GM21528 (cell line): ENCODE data around the gene HOXA6.

Experiments used
- ATAC-seq: cut with Tn5 transposase; IDR thresholded peaks from one replicate; pipeline ENCODE4 v1.9.1; 2021; ENCODE audit warnings: mild to moderate bottlenecking, moderate library complexity; ENCODE audit not compliant: unreplicated experiment, low FRiP score

HOXA6 gene

DNA sequence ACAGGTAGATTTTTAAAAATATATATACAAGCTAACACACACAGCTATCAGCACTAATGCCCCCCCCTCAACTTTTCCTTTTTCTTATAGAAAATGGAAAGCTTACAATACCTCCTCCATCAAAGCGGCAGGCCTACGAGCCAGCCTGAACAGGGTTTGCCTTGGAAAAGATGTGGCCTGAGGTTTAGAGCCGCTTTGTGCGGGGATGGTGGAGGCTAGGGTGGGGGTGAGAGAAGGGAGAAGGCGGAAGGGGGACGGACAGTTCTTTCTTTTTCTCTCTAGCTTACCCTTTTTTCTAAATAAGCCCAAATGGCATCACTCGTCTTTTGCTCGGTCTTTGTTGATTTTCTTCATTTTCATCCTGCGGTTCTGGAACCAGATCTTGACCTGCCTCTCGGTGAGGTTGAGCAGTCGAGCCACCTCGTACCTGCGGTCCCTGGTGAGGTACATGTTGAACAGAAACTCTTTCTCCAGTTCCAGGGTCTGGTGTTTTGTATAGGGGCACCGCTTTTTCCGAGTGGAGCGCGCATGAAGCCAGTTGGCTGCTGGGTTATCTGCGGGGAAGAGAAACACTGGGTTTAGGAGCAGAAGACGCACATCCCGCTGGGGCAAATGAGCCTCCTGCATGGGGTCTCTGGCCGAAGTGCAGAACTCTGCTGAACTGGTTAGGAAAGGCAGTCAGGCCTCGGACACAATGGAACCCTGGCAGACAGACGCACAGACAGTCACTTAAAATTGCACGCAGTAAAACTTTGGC, 15.9 kb upstream of the HOXA6 start:
- no peak for ATAC-seq

DNA sequence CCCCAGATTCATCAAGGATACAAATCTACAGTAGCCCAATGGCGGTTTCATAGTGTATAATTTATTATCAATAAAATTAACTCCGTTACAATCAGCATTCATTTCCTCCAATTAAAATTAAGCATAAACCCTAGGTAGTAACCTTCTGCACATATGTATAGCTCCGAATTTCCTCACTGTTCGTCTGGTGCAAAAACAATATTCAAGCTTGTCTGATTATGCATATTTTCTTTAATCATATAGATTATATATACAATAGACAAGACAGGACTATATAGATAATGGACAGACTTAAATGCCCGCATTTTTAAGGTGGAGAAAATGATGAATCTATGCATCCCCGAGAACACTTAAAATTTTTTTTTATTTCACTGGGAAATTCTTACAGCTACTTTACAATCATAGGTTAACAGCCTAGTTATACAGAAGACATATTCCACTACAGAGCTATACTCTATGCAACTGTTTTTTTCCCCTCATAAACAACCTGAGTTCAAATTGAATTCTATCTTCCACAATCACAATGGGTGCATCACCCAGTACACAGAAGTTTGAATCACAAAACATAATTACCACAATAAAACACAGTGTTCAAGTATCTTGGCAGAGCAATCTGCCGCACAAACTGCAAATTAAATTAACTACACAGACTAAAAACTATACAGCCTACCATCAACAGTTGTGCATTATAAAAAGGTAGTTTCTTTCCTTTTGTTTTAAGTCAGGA, 15.2 kb upstream of the HOXA6 start:
- no peak for ATAC-seq

DNA sequence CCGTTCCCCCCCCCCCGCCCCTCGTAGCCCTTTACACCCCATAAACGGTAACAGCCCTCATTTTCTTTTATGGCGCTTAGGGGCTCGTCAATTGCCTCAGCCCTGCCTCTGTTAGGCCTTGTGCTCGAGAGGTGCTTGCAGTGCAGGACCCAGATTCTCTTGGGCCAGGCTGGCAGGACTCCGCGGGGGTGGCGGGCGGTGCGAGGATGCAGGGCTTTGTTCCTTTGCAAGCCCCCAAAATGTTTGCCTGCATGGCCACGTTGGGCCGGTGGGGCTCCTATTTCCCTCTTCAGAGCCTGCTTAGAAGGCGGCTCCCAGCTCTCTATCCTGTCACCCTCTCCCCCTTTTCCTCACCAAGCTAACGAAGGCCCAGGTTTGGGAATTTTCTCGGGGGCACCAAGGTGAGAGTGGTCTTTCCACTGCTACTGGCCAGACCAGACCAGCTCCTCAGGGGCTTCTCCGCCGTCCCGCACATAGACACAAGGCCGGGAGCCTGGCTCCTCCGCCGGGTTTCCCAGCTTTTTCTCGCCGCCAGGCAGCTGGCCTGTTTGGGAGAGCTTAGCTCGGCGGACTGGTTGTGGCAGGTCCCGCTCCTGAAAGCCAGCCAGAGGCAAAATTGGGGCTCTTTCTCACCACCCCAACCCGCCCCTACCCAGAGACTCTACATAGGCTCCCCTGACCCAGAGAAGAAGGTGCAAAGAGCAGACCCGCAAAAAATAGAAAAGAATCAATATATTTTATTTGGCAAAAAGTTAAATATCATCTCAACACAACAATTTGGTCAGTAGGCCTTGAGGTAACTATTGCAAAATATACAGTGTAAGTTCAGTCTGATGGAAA, 14.4 kb upstream of the HOXA6 start:
- no peak for ATAC-seq

DNA sequence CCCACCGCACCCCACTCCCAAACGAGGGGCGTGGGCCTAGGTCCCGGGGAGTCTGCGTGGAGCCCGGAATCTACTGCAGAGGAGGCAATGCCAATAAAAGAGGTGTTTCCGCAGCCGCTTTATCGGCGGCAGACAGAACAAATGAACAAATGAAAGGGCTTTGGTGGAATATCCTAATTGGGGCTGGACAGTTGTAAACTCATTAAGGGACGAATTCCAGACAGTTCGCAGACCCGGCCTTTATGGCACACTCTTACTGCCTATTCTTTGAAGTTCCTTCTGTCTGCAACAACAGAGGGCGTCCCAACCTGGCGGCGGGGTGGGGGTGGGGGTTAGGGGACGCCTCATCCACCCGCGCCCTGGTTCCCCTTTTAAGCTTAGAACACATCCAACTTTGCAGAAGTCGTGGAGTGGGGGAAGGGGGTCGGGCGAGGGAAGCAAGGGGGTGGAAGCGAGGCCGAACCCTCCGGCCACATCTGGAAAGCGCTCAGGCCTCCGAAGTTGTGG, 13.7 kb upstream of the HOXA6 start:
- ATAC-seq: no peak

DNA sequence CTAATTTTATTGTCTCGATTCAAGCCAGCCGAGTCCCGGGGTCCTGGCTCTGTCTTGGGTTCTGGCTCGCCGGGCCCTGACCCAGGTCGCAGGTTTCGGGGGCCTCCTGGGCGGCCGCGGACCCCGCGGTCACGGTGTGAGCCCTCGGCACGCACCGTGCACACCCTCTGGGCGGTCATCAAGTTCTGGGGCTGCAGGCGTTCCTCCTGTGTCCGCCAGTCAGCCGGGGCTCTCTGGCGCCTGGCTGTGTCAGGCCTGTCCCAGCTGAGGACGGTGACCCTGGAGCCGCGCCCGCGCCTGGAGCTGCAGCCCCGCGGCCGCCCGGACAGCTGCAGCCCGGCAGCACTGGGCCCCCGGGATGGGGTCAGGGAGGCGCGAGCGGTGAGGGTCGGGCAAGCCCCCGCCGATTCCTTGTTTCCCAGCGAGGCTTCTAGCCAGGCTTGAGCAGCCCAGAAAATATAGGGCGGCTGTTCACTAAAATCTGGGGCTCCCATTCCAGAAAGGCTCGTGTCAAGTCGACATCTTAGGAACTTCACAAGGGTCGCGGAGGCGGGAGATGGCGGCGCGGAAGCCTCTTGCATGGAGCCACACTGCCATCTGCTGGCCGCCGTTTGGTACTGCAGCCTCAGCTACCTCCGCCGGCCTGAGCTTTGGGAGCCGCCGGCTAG, 13.1 kb upstream of the HOXA6 start:
- ATAC-seq: no peak

DNA sequence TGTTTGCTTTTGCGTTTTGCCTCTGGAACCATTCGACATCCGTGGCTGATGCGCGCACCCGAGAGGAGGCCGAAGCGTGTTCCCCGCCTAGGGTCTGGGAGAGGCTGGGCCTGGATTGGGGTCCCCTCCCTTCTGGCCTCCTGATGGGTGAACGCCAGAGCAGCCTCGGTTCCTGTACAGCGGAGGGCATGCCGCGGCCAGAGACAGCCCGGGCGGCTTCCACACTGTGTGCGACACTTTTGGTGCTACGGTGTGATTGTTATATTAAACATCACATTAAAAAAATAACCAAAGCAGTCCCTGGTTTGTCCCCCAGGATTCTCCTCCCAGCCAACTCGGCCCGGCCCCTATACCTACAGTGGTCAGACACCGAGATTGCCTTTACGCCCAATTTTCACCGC, 12.6 kb upstream of the HOXA6 start:
- ATAC-seq: no peak

DNA sequence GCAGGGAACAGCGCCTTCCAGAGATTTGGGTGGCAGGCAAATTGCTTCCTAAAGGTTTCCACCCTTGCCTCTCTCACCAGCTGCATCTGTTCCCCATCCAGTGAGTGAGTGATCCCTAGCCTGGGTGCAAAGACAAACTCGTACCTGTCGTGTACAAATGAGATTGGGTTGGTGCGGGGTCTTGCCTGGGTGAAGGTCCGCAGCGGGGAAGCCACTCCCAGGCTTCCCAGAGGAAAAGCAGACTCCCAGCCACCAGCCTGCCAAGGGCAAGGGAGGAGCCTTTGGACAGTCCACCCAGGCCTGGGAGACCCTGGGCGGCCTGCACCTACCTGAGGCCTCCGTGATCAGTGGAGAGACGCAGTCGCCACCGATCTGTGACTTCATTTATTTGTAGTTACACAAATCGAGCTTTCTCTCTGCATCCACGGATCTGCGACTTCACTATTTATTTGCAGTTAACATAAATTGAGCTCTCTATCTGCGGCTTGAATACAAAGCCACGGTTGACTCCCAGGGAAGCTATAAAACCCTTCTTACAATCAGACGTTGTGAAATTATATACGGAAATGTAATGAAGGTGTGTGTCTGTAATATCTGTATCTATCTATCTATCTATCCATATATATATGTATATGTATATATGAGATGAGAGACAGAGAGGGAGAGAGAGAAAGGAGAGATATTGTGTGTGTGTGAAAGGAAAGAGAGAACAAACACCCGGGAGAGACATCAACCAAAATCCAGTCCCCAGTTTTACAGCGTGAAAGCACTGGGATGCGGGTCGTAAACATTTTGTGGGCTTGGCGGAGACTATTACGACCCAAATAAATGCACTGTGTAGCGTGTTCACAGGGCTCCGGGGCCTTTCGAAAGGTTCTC, 11.9 kb upstream of the HOXA6 start:
- ATAC-seq: no peak

DNA sequence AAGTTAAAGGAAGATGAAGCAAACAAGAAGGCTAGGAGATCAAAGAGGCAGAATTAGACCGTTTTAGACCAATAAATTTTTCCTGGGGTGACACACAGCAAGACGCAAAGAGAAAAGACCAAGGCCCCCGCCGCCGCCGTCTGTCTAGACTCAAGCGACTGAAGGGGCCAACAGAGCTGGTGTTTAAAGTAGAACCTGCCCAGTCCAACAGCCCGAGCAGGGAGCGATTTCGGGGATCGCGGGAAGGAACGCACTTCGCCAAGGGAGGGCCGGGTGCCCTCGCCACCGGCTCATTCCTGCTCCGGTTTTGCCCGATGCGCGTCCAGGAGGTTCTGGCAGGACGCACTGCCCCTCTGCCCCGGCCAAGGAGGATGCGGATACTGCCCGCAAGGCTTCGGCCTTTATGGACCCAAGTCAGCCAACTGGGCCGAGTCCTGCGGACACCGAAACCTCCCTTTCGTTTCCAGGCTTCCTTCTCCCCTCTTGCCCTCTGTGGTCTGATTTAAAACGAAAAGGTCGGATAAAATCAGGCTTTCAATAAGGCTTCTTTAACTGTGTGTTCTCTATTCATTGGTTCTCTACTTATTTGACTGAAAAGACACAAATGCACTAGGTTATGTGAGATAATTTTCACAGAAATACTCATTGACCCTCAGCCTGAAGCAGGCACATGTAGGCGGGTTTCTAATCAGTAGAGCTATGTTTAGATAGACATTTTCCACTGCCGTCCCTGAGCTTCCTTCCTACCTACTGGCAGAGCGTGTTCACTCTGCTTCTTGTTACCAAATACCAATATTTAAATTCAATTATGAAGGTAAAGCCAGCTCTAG, 11.1 kb upstream of the HOXA6 start:
- ATAC-seq: no peak

DNA sequence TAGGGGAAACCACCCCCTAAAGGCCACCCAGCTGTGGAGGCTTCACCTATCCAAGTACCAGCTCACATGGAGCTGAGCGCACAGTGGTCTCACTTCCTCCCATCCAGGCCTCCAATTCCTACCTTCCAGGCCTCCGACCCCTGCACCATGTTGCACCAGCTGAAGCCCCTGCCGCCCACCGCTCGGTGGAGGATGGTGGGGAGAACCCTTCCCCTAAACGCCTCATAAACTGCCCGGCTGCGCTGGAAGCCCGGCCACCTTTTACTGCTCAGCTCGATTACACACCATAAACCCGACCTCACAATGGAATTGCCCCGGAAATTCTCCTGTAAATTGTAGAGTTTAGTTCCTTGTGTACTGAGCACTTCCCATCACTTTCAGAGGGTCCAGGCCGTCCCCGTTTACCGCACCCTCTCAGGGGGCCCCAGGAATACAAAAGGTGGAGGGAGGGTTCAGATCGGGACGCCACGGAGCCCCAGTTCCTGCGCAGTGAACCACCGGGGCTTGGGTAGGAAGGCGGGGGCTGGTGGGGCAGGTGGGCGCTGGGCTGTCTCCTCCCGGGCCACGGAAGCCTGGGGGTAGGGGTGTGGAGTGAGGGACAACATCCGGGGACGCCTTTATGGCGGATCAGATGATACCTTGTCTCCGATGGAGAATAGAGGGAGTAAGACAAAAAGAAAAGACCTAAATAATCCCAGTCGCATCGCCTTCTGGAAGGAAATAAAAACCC, 10.3 kb upstream of the HOXA6 start:
- no peak for ATAC-seq

DNA sequence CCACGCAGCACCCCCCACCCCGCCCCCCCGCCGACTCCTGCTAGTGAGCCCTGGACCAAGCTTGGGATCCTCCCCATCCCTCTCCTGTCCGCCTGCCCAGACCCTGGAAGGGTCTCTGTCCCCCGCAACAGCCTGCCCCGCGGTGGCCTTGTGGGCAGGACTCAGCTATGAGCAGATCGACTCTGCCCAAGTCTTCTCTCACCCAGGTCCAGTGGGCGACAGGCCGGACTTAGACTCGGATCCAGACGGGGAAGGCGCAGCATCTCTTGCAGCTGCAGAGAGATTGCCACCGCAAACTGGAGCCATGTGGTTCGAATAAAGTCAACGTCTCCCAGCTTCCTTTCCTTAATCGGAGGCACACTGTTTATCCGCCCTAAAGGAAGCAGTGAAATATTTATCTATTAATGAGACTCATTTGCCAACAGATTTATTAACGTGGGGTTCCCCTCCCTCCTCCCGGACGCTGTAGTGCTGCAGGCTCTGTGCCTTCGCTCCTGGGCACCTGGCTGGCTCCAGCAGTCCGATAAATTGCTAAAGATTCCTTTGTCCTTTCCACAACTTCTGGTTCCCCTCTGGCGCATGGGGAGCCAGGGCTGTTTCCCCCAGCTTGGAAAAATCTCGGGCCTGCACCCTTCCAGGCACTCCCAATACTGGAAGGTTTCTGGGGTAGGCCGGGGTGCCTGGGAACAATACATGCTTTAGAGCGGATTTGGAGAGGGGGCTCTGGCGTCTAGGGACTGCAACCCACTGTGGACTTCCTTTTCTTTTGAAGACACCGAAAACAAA, 9.5 kb upstream of the HOXA6 start:
- no peak for ATAC-seq

DNA sequence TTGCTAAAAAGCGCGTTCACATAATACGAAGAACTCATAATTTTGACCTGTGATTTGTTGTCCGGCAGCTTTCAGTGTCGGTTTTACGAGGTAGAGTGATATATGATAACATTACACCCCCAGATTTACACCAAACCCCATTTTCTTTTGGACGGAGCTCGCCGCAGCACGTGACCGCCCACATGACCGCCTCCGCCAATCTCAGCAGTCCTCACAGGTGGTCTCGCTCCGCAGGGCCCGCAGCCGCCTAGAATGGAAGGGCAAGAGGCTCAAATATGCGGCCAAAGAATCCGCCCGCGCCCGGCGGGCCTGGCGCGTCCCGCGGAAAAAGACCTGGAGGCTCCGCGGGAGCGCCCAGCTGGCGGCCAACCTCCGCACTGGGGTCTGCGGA, 8.9 kb upstream of the HOXA6 start, which contains the start of gene HOXA7:
TSS of gene HOXA7 (minus strand) at position 168 of the 391 bp plus-strand sequence. CDS start at position 38, 130 bp downstream.
- no peak for ATAC-seq

DNA sequence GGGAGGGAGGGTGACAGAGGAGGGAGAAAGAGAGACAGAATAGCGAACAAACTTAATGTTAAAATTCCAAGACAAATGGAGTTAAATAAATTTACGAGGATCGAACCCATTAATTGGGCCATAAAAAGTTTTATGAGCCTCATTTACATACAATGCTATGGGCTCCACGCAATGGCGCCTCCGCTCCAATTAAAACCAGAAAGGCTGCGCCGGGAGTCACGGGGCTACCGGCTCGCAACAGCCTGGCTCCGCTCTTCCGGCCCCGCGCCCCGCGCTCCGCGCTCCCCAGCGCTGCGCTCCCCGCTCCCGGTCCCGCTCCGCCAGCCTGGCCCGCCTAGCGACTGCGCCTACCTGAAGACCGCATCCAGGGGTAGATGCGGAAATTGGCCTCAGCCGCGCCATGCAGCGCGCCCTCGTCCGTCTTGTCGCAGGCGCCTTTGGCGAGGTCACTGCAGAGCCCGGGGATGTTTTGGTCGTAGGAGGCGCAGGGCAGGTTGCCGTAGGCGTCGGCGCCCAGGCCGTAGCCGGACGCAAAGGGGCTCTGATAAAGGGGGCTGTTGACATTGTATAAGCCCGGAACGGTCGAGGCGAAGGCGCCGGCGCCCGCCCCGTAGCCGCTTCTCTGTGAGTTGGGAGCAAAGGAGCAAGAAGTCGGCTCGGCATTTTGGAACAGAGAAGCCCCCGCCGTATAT, 8.4 kb upstream of the HOXA6 start:
- no peak for ATAC-seq

DNA sequence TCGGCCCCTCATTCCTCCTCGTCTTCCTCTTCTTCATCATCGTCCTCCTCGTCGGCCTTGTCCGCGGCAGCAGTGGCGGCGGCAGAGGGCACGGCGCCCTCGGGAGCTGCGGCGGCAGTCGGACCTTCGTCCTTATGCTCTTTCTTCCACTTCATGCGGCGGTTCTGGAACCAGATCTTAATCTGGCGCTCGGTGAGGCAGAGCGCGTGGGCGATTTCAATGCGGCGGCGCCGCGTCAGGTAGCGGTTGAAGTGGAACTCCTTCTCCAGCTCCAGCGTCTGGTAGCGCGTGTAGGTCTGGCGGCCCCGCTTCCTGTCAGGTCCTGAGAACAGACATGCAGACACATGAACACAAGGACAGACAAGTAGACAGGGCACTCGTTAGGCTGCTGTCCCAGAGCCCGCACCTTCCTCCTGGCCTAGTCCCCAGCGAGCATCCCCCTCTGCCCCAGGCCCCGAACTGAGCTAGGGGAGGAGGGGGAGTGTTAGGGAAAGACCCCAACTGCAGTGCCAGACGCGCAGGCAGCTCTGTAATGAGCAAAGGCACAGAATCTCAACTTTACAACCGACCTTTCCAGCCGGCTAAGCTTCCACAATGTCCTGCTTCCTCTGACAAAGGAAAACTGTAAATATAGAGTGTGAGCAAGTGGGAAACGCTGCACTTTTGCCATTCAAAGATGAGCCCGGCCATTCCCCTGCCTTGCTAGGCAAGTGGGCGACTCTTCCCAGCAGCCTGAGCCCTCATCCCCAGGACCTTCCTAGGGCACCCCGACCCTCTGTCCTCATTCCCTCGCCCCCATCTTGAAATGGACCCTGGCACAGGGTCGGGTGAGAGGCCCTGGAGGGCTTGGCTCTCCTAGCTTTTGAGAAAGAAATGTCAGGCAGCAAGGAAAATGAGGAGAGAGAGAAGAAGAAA, 7.6 kb upstream of the HOXA6 start:
- no peak for ATAC-seq

DNA sequence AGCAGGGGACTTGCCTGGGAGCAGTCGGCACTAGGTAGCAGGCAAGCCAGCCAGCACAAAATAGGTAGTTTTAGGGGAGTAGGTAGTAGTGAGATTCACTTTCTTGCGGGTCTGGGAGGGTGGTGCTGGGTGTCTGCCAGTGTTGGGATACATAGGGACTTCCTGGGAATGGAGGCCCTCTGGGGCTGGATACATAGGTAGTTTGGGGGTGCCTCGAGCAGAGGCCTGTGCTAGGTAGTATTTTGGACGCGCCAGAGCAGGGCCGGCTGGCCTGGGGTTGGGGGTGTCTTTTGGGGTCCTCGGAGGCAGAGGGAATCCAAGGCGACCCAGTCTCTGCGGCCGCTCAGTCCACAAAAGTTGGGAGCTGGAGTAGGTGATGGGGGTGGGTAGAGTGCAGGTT, 6.8 kb upstream of the HOXA6 start:
- no peak for ATAC-seq

DNA sequence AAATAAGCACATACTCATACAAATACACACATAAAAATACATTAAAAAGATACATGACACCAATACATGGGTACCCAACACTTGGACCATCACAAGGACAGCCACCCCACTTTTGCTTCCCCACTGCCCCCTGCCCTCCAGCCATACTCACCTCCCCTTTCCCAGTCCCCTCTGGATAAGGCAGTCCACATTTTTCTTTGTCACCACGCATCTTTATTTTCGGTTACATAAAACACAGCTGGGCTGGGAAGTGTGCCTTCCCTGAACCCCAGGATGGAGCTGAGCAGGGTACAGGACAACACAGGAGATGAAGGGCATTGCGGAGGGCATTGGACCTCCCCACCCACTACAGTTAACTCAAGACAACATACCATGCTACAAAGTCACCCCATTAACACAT, 6.0 kb upstream of the HOXA6 start:
- ATAC-seq: no peak
